H1 (cell line): Measurements from ENCODE around the gene HDAC2. TPM values are rescaled to one million over a fixed set of nuclear protein-coding genes. Genes with fewer than 3 reads are reported as not detected.

Experiments
- CTCF ChIA-PET: fragments of 300-600 bp; sonication (Branson Sonifier 250); formaldehyde crosslinking; loops from one replicate; lab custom pipeline; 2021; ENCODE audit not compliant: partially characterized antibody; lab: Charles Lee
- POLR2A ChIA-PET: fragments of 300-600 bp; sonication (Branson Sonifier 250); formaldehyde crosslinking; loops from one replicate; lab custom pipeline; 2021; ENCODE audit warnings: inconsistent platforms; ENCODE audit not compliant: partially characterized antibody; lab: Charles Lee
- DNase-seq, 2 experiments: peaks; one replicate each; pipeline versions ENCODE4 v3.0.0 to v3.0.0-alpha.2; 2010 to 2022; ENCODE audit warnings: low spot score in 2 of 2, low read depth in 1 of 2, mixed read lengths in 1 of 2
- FAIRE-seq: peaks from 2 replicates; lab custom pipeline; 2011; peaks lifted over from hg19 to GRCh38; lab: Jason Lieb, UNC
- H2AFZ ChIP-seq: 2 replicates; pipeline ENCODE4 v1.8.1; 2012; ENCODE audit warnings: low read length, inconsistent platforms
- H2AK5ac ChIP-seq: 2 replicates; pipeline ENCODE4 v1.6.1; 2013; ENCODE audit warnings: low read depth, low read length
- H2BK120ac ChIP-seq: replicated peaks from 2 replicates; pipeline ENCODE3; 2013; ENCODE audit warnings: low read depth, low read length, inconsistent platforms
- H2BK12ac ChIP-seq: 2 replicates; pipeline ENCODE4 v1.6.1; 2013; ENCODE audit warnings: low read depth, low read length
- H2BK15ac ChIP-seq: 2 replicates; pipeline ENCODE4 v1.6.1; 2013; ENCODE audit warnings: low read length
- H2BK20ac ChIP-seq: 2 replicates; pipeline ENCODE4 v1.6.1; 2013; ENCODE audit warnings: low read length
- H2BK5ac ChIP-seq: 2 replicates; pipeline ENCODE4 v1.6.1; 2013; ENCODE audit warnings: low read depth, low read length
- H3K14ac ChIP-seq: 2 replicates; pipeline ENCODE4 v1.6.1; 2013; ENCODE audit warnings: inconsistent platforms; ENCODE audit not compliant: insufficient read length
- H3K18ac ChIP-seq: 2 replicates; pipeline ENCODE4 v1.6.1; 2013; ENCODE audit warnings: low read length; ENCODE audit errors: extremely low read depth
- H3K23ac ChIP-seq: 2 replicates; pipeline ENCODE4 v1.6.1; 2013; ENCODE audit warnings: inconsistent platforms; ENCODE audit not compliant: insufficient read length
- H3K23me2 ChIP-seq: 2 replicates; pipeline ENCODE4 v1.6.1; 2013; ENCODE audit warnings: low read depth, low read length
- H3K27ac ChIP-seq: 2 replicates; pipeline ENCODE4 v1.6.1; 2011; ENCODE audit warnings: low read depth, low read length, inconsistent platforms
- H3K27me3 ChIP-seq, 4 experiments: replicated peaks in 1 of 4; 1 replicate in 1 of 4; 2 replicates in 3 of 4; pipeline versions ENCODE4 v1.6.1 to v1.8.1; 2011 to 2013; ENCODE audit warnings: low read length in 3 of 4, mild to moderate bottlenecking in 3 of 4, inconsistent platforms in 2 of 4, mixed read lengths in 2 of 4, moderate library complexity in 1 of 4; ENCODE audit not compliant: control insufficient read depth in 3 of 4, insufficient read depth in 3 of 4; ENCODE audit errors: extremely low read depth in 1 of 4
- H3K36me3 ChIP-seq, 4 experiments: 2 replicates each; pipeline versions ENCODE4 v1.6.1 to v1.8.1; 2011 to 2013; ENCODE audit warnings: mild to moderate bottlenecking in 4 of 4, low read length in 3 of 4, moderate library complexity in 2 of 4, control low read depth in 1 of 4, inconsistent platforms in 1 of 4; ENCODE audit not compliant: insufficient read depth in 4 of 4, control insufficient read depth in 2 of 4
- H3K4ac ChIP-seq: replicated peaks from 2 replicates; pipeline ENCODE3; 2013; ENCODE audit warnings: low read length, low read depth, mixed read lengths, inconsistent platforms; ENCODE audit not compliant: insufficient read length
- H3K4me1 ChIP-seq, 4 experiments: replicated peaks in 1 of 4; 1 replicate in 1 of 4; 2 replicates in 3 of 4; pipeline versions ENCODE4 v1.6.1 to v1.8.1; 2011 to 2013; ENCODE audit warnings: low read length in 3 of 4, inconsistent platforms in 2 of 4, mixed read lengths in 1 of 4; ENCODE audit not compliant: insufficient read depth in 4 of 4, control insufficient read depth in 3 of 4
- H3K4me2 ChIP-seq, 2 experiments: 2 replicates each; pipeline versions ENCODE4 v1.6.1 to v1.8.1; 2011 to 2013; ENCODE audit warnings: low read depth in 2 of 2, low read length in 2 of 2, control low read depth in 1 of 2, inconsistent platforms in 1 of 2, mild to moderate bottlenecking in 1 of 2; ENCODE audit not compliant: insufficient read depth in 1 of 2
- H3K4me3 ChIP-seq, 4 experiments: fragments of 200-600, 300-600 bp in 1 of 4; sonication (generic), shearing (Covaris generic), sonication (Bioruptor Twin) in 1 of 4; 2 replicates each; pipeline versions ENCODE4 v1.5.1 to v1.8.1; 2011 to 2016; ENCODE audit warnings: low read length in 4 of 4, low read depth in 3 of 4, control low read depth in 2 of 4, inconsistent platforms in 2 of 4, mild to moderate bottlenecking in 2 of 4, mixed read lengths in 1 of 4, moderate library complexity in 1 of 4; ENCODE audit not compliant: insufficient read depth in 2 of 4; ENCODE audit errors: extremely low read depth in 1 of 4
- H3K56ac ChIP-seq: replicated peaks from 2 replicates; pipeline ENCODE3; 2013; ENCODE audit warnings: low read depth, mild to moderate bottlenecking, mixed read lengths, low read length, inconsistent platforms; ENCODE audit not compliant: insufficient read length
- H3K79me1 ChIP-seq: 2 replicates; pipeline ENCODE4 v1.6.1; 2013; ENCODE audit warnings: low read depth, low read length, control low read depth
- H3K79me2 ChIP-seq, 2 experiments: 2 replicates each; pipeline versions ENCODE4 v1.6.1 to v1.8.1; 2012 to 2013; ENCODE audit warnings: low read length in 2 of 2, mild to moderate bottlenecking in 2 of 2, inconsistent platforms in 1 of 2; ENCODE audit not compliant: insufficient read depth in 2 of 2, control insufficient read depth in 1 of 2
- H3K9ac ChIP-seq, 4 experiments: replicated peaks in 1 of 4; 1 replicate in 1 of 4; 2 replicates in 3 of 4; pipeline versions ENCODE4 v1.6.1 to v1.8.1; 2011 to 2013; ENCODE audit warnings: low read depth in 3 of 4, low read length in 3 of 4, control low read depth in 2 of 4, mild to moderate bottlenecking in 2 of 4, moderate library complexity in 2 of 4, inconsistent platforms in 1 of 4; ENCODE audit errors: extremely low read depth in 1 of 4
- H3K9me3 ChIP-seq, 2 experiments: 2 replicates each; pipeline versions ENCODE4 v1.6.1 to v1.8.1; 2012 to 2013; ENCODE audit warnings: mild to moderate bottlenecking in 2 of 2, moderate library complexity in 2 of 2, control low read depth in 1 of 2, inconsistent platforms in 1 of 2, low read depth in 1 of 2, low read length in 1 of 2, mixed read lengths in 1 of 2; ENCODE audit not compliant: insufficient read depth in 2 of 2
- H4K20me1 ChIP-seq, 2 experiments: replicated peaks in 1 of 2; 2 replicates each; pipeline versions ENCODE3 to v1.8.1; 2011 to 2013; ENCODE audit warnings: inconsistent platforms in 2 of 2, low read length in 2 of 2, mild to moderate bottlenecking in 1 of 2; ENCODE audit not compliant: insufficient read depth in 2 of 2, control insufficient read depth in 1 of 2
- H4K5ac ChIP-seq: 2 replicates; pipeline ENCODE4 v1.6.1; 2013; ENCODE audit warnings: low read length, low read depth, mixed read lengths, inconsistent platforms; ENCODE audit not compliant: insufficient read length
- H4K8ac ChIP-seq: 2 replicates; pipeline ENCODE4 v1.8.0; 2013; ENCODE audit warnings: mild to moderate bottlenecking, moderate library complexity, low read length, inconsistent platforms; ENCODE audit not compliant: insufficient read depth; ENCODE audit errors: extremely low read depth
- H4K91ac ChIP-seq: replicated peaks from 2 replicates; pipeline ENCODE3; 2013; ENCODE audit warnings: low read length, mixed read lengths, inconsistent platforms; ENCODE audit not compliant: insufficient read length
- CEBPB ChIP-seq: IDR thresholded peaks from 2 replicates; pipeline ENCODE4 v1.6.1; 2012; ENCODE audit warnings: low read depth, low read length
- CTBP2 ChIP-seq: IDR thresholded peaks from 2 replicates; pipeline ENCODE4 v1.7.0; 2011; ENCODE audit warnings: borderline replicate concordance, mild to moderate bottlenecking, moderate library complexity, mixed read lengths, low read length; ENCODE audit not compliant: insufficient read depth, insufficient read length
- GABPA ChIP-seq: IDR thresholded peaks from 2 replicates; pipeline ENCODE4 v1.6.1; 2011; ENCODE audit warnings: mild to moderate bottlenecking, low read length, moderate library complexity, borderline replicate concordance; ENCODE audit not compliant: insufficient read depth
- HDAC2 ChIP-seq, 2 experiments: fragments of 300-600 bp in 1 of 2; sonication (generic) in 1 of 2; IDR thresholded peaks; 2 replicates each; pipeline ENCODE4 v1.6.1; 2011 to 2012; ENCODE audit warnings: low read depth in 2 of 2, low read length in 2 of 2, mild to moderate bottlenecking in 2 of 2, moderate library complexity in 2 of 2, borderline replicate concordance in 1 of 2, inconsistent platforms in 1 of 2
- HDAC6 ChIP-seq: IDR thresholded peaks from one replicate; pipeline ENCODE4 v1.7.1; 2012; ENCODE audit warnings: low read depth, mild to moderate bottlenecking, inconsistent platforms, low read length, moderate library complexity
- JUN ChIP-seq: IDR thresholded peaks from 2 replicates; pipeline ENCODE4 v1.6.1; 2011; ENCODE audit warnings: low read depth, mild to moderate bottlenecking, improper control_type of control experiment, low read length
- KDM5A ChIP-seq: fragments of 200-600 bp; IDR thresholded peaks from 2 replicates; pipeline ENCODE4 v1.7.1; 2012; ENCODE audit warnings: mild to moderate bottlenecking, low read length, inconsistent platforms, mixed read lengths
- PHF8 ChIP-seq: fragments of 200-600 bp; sonication (generic); conservative IDR thresholded peaks from 2 replicates; pipeline ENCODE4 v1.7.1; 2012; ENCODE audit warnings: low read depth, mild to moderate bottlenecking, inconsistent platforms, low read length, moderate library complexity
- POLR2A ChIP-seq, 2 experiments: IDR thresholded peaks; 1 replicate in 1 of 2; 2 replicates in 1 of 2; pipeline ENCODE4 v1.6.1; 2011; ENCODE audit warnings: low read depth in 2 of 2, low read length in 2 of 2, mild to moderate bottlenecking in 2 of 2; ENCODE audit errors: control extremely low read depth in 1 of 2
- SAP30 ChIP-seq: fragments of 300-600 bp; sonication (generic); IDR thresholded peaks from 2 replicates; pipeline ENCODE4 v1.7.1; 2012; ENCODE audit warnings: low read length, moderate library complexity, mild to moderate bottlenecking, inconsistent platforms; ENCODE audit not compliant: insufficient read depth, insufficient replicate concordance
- SIN3A ChIP-seq, 2 experiments: IDR thresholded peaks in 1 of 2; conservative IDR thresholded peaks in 1 of 2; 2 replicates each; pipeline ENCODE4 v1.6.1; 2011 to 2012; ENCODE audit warnings: low read length in 2 of 2, improper control_type of control experiment in 1 of 2, low read depth in 1 of 2, mild to moderate bottlenecking in 1 of 2
- SP1 ChIP-seq: IDR thresholded peaks from 2 replicates; pipeline ENCODE4 v1.6.1; 2011; ENCODE audit warnings: low read depth, low read length
- SP2 ChIP-seq: IDR thresholded peaks from 2 replicates; pipeline ENCODE4 v1.6.1; 2012; ENCODE audit warnings: mild to moderate bottlenecking, low read length, inconsistent platforms
- SP4 ChIP-seq: IDR thresholded peaks from 2 replicates; pipeline ENCODE4 v1.6.1; 2012; ENCODE audit warnings: low read length, inconsistent platforms
- SUZ12 ChIP-seq: fragments of 200-600 bp; sonication (generic); IDR thresholded peaks from 2 replicates; pipeline ENCODE4 v1.6.1; 2012; ENCODE audit warnings: mild to moderate bottlenecking, inconsistent platforms, low read length, moderate library complexity, mixed read lengths
- TEAD4 ChIP-seq: IDR thresholded peaks from 2 replicates; pipeline ENCODE4 v1.6.1; 2012; ENCODE audit warnings: low read depth, low read length, inconsistent platforms, mixed read lengths
- polyA plus RNA-seq, 7 experiments: library from polyadenylated mRNA; depleted of rRNA in 3 of 7; stranded (reverse) in 5 of 7; unstranded in 2 of 7; fragments of >200 nt in 5 of 7; fragments of 200-250 nt in 2 of 7; gene quantifications; 1 replicate in 5 of 7; 2 replicates in 1 of 7; 4 replicates in 1 of 7; pipeline versions ENCODE4 v1.2.1 to v1.2.3, GENCODE V29; 2011 to 2013; ENCODE audit warnings: missing spikeins in 2 of 7, mixed read lengths in 2 of 7
- total RNA-seq: library from RNA; stranded (reverse); fragmentation: NEBNext Ultra II Directional; extraction: Animal tissue kit (Norgen Biotek cat#: 25700); gene quantifications from 2 replicates; pipeline ENCODE4 v1.2.1, GENCODE V29; 2021

The HDAC2 gene
- total and polyA plus RNA-seq, 2 of the 8 experiments (the other 6 are each of a cell fraction or from before 2014, with no cell fraction given): 323 to 374 TPM

DNA sequence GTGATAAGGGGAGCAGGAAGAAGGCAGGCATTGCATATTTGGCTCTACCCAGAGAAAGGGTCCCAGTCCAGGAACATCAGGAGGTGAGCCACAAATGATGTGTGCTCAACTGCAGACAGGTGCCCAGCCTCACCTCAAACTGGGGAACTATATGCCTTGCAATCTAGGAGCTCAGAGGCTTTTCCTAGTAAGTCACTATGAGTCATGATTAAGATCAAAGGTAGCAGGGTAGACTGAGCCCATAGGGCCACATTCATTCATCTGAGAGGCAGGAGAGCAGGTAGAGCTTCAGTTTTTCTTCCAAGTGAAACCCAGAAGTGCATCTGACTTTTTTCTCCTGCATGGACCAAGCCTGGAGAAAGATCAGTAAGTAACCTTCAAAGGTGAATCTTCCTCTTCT, 82.5 kb downstream of the HDAC2 start:
- CTCF ChIA-PET: interaction anchor here (1.1 to 5.8 kb wide), 4 partner anchors 9 to 582 kb away, joined by 3 to 27 read pairs (median 10); no protein-coding TSS in a partner anchor
- Histone ChIP-seq H3K4me1 (no peaks in the 10 kb centered on the region), H2BK20ac (no peak overlapping the region), H2BK15ac (no peak overlapping the region), H3K36me3 (no peaks in the 10 kb centered on the region), H3K4me2 (no peak overlapping the region), H3K27ac (no peak overlapping the region), H3K9me3 (no peaks in the 10 kb centered on the region), H4K20me1 (no peaks in the 10 kb centered on the region), H2BK5ac (no peak overlapping the region), H4K91ac (no peak overlapping the region), H3K27me3 (no peaks in the 10 kb centered on the region), H3K79me1 (no peaks in the 10 kb centered on the region), H3K4me3 (no peak overlapping the region), H3K4ac (no peak overlapping the region), H2AK5ac (no peak overlapping the region), H3K79me2 (no peaks in the 10 kb centered on the region), H2BK12ac (no peak overlapping the region), H3K14ac (no peak overlapping the region), H2AFZ (no peak overlapping the region), H3K18ac (no peak overlapping the region), H4K8ac (no peak overlapping the region), H4K5ac (no peak overlapping the region), H3K23me2 (no peaks in the 10 kb centered on the region), H3K56ac (no peak overlapping the region), H3K23ac (no peak overlapping the region), H3K9ac (no peak overlapping the region), H2BK120ac (no peak overlapping the region)
- FAIRE-seq (no peak), DNase-seq (no peak)
- POLR2A ChIA-PET: interaction anchor here (0.7 kb wide), 1 partner anchor 9 kb away, joined by 4 read pairs; no protein-coding TSS in a partner anchor
- TF ChIP-seq HDAC2 (IDR thresholded peaks at IDR 0.05; ENCODE audit: borderline replicate concordance in 1 of 2, low read depth in 2 of 2, low read length in 2 of 2): no peak
- no peak for TF ChIP-seq SUZ12
- TF ChIP-seq JUN: no peak
- TF ChIP-seq HDAC6: no peak
- no peak for TF ChIP-seq SIN3A (conservative IDR thresholded peaks at IDR 0.05 in 1 of 2, IDR thresholded peaks at IDR 0.05 in 1 of 2; ENCODE audit: low read depth in 1 of 2, low read length in 2 of 2)
- TF ChIP-seq KDM5A: no peak
- TF ChIP-seq SP1: no peak
- TF ChIP-seq PHF8: no peak
- TF ChIP-seq TEAD4: no peak
- TF ChIP-seq CTBP2: no peak
- TF ChIP-seq SP2: no peak
- TF ChIP-seq SP4: no peak
- TF ChIP-seq GABPA: no peak
- no peak for TF ChIP-seq POLR2A (IDR thresholded peaks at IDR 0.05; ENCODE audit: control extremely low read depth in 1 of 2, low read depth in 2 of 2, low read length in 2 of 2)
- no peak for TF ChIP-seq CEBPB
- TF ChIP-seq SAP30: no peak
